ENCODE data around the gene WDR91.

Gene WDR91

GRCh38 chr7:135195968-135196629, 15.2 kb downstream of the WDR91 start:
- DNase-seq: no peak

- DNase-seq: no peak
Observed at GRCh38 chr7:135195156-135195555, 16.2 kb downstream of the WDR91 start.

- DNase-seq: no peak
Observed at GRCh38 chr7:135194494-135195095, 16.7 kb downstream of the WDR91 start.

- peak; percentile 56 for DNase-seq
Observed at GRCh38 chr7:135193615-135194081, 17.7 kb downstream of the WDR91 start.

GRCh38 chr7:135192914-135193536, 18.3 kb downstream of the WDR91 start:
- DNase-seq: no peak

- no peak for DNase-seq
Observed at GRCh38 chr7:135190703-135191102, 20.6 kb downstream of the WDR91 start.

- no peak for DNase-seq
Observed at GRCh38 chr7:135189961-135190360, 21.4 kb downstream of the WDR91 start.

- no peak for DNase-seq
Observed at GRCh38 chr7:135189221-135189662, 22.1 kb downstream of the WDR91 start.

GRCh38 chr7:135188298-135188984, 22.9 kb downstream of the WDR91 start:
- DNase-seq: peak; percentile 14

GRCh38 chr7:135186841-135187253, 24.5 kb downstream of the WDR91 start:
- no peak for DNase-seq

- no peak for DNase-seq
Observed at GRCh38 chr7:135186261-135186540, 25.1 kb downstream of the WDR91 start.

GRCh38 chr7:135185471-135186260, 25.7 kb downstream of the WDR91 start:
- no peak for DNase-seq

GRCh38 chr7:135184254-135184841, 27.0 kb downstream of the WDR91 start:
- no peak for DNase-seq

GRCh38 chr7:135183478-135183877, 27.8 kb downstream of the WDR91 start:
- DNase-seq: no peak

GRCh38 chr7:135181929-135182678, 29.2 kb downstream of the WDR91 start:
- DNase-seq: no peak

- DNase-seq: no peak
Observed at GRCh38 chr7:135181261-135181928, 29.9 kb downstream of the WDR91 start.

GRCh38 chr7:135180122-135180521, 31.2 kb downstream of the WDR91 start:
- DNase-seq: no peak

- no peak for DNase-seq
Observed at GRCh38 chr7:135179321-135179925, 31.9 kb downstream of the WDR91 start.

GRCh38 chr7:135178364-135178763, 33.0 kb downstream of the WDR91 start:
- DNase-seq: no peak

- no peak for DNase-seq
Observed at GRCh38 chr7:135177028-135177696, 34.2 kb downstream of the WDR91 start.
